SK-N-SH (cell line): Measurements from ENCODE around the gene POLA1.

Experiments
- NRF1 ChIP-seq: IDR thresholded peaks from 2 replicates; pipeline ENCODE4 v1.6.1; 2012; ENCODE audit warnings: low read depth, mild to moderate bottlenecking, low read length
- TF ChIP-seq, protein P1 (sequence below): fragments of 200-600 bp; sonication (generic); IDR thresholded peaks from 2 replicates; pipeline ENCODE4 v1.6.1; 2017; ENCODE audit warnings: antibody characterized with exemption, mild to moderate bottlenecking, moderate library complexity

DNA sequence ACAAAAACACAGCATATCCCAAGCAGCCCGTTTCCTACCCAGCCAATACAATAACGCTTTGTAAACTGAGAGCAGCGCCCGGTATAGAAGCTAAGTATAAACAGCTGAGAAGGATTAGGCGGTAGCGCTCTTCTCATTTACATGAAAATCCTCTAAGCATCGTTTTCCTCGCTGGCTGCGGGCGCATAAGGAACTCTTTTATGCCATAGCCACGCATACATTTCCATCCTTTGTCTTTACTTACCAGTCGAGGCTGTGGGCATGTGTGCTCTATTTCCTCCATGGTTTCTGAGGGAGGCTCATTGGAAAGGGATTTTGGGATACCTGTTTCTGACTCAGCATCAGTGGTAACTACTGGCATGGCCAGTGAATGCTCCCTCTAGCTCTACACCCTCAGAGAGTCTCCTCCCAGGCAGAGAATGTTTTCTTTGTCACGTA is 47.0 kb upstream of the POLA1 start:
- no peak for TF ChIP-seq NRF1
- TF ChIP-seq, protein P1, sequence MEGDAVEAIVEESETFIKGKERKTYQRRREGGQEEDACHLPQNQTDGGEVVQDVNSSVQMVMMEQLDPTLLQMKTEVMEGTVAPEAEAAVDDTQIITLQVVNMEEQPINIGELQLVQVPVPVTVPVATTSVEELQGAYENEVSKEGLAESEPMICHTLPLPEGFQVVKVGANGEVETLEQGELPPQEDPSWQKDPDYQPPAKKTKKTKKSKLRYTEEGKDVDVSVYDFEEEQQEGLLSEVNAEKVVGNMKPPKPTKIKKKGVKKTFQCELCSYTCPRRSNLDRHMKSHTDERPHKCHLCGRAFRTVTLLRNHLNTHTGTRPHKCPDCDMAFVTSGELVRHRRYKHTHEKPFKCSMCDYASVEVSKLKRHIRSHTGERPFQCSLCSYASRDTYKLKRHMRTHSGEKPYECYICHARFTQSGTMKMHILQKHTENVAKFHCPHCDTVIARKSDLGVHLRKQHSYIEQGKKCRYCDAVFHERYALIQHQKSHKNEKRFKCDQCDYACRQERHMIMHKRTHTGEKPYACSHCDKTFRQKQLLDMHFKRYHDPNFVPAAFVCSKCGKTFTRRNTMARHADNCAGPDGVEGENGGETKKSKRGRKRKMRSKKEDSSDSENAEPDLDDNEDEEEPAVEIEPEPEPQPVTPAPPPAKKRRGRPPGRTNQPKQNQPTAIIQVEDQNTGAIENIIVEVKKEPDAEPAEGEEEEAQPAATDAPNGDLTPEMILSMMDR = no peak
